ENCODE results near the gene POR. TPM values are rescaled to one million over a fixed set of nuclear protein-coding genes. Genes with fewer than 3 reads are reported as not detected.

POR gene
- polyA plus RNA-seq, 1 of the 3 experiments (the other 2 are of a cell fraction): 68.7 TPM

- Histone ChIP-seq H3K27me3 (ENCODE audit: insufficient read depth) (no peaks in the 10 kb centered on the region), H3K4me2 (no peak overlapping the region), H3K9me2 (no peaks in the 10 kb centered on the region), H3K79me2 (ENCODE audit: insufficient read depth) (0 out of 2 replicates have a peak, but pooled peaks cover 5% of the 10 kb centered on the region), H2AFZ (ENCODE audit: low read depth) (no peak overlapping the region), H4K20me1 (ENCODE audit: insufficient read depth) (no peaks in the 10 kb centered on the region), H3K9ac (no peak overlapping the region), H3K4me3 (ENCODE audit: low read depth in 2 of 2, low read length in 1 of 2) (no peak overlapping the region), H3K9me3 (no peaks in the 10 kb centered on the region), H3K4me1 (ENCODE audit: control insufficient read depth in 1 of 2, insufficient read depth in 2 of 2, low read depth in 1 of 2, low read length in 1 of 2) (peaks cover 6 to 25% of the 10 kb centered on the region in 2 experiments; a peak in 2 of 4 replicates), H3F3A (replicated peaks; ENCODE audit: insufficient read depth) (peaks cover 6% of the 10 kb centered on the region), H3K27ac (ENCODE audit: low read depth in 2 of 2, low read length in 1 of 2) (no peak overlapping the region), H3K36me3 (replicated peaks in 1 of 2; ENCODE audit: control insufficient read depth in 1 of 2, insufficient read depth in 2 of 2, low read length in 1 of 2) (peaks cover 11 to 21% of the 10 kb centered on the region in 2 experiments)
- DNase-seq: no peak
- CTCF ChIA-PET: interaction anchor here (1.9 to 9.4 kb wide), 3 partner anchors 29 to 125 kb away, joined by 8 to 56 read pairs (median 24); no protein-coding TSS in a partner anchor
- POLR2A ChIA-PET: interaction anchor here (2.4 kb wide), 1 partner anchor 56 kb away, joined by 9 read pairs; the partner anchor contains the start of genes MDH2 and STYXL1
- WGBS (ENCODE audit: low lambda C conversion rate): 96% methylated on average over 9 of the region's 9 CpGs
- TF ChIP-seq FOXM1 (IDR thresholded peaks at IDR 0.05; ENCODE audit: low read depth): no peak
- no peak for TF ChIP-seq GABPA (IDR thresholded peaks at IDR 0.05; ENCODE audit: low read depth)
- TF ChIP-seq POLR2AphosphoS5 (IDR thresholded peaks at IDR 0.05; ENCODE audit: low read depth, low read length): no peak
- TF ChIP-seq SMC3 (IDR thresholded peaks at IDR 0.05; ENCODE audit: low read depth, low read length): no peak
- no peak for TF ChIP-seq GATA2 (CRISPR knock-in tag; IDR thresholded peaks at IDR 0.05)
- no peak for TF ChIP-seq TCF12 (IDR thresholded peaks at IDR 0.05)
- no peak for TF ChIP-seq RFX5 (IDR thresholded peaks at IDR 0.05; ENCODE audit: low read length)
These were observed 76.7 kb downstream of the POR start for GRCh38 chr7:75991531-75992082.

- no peak overlapping the region for H3K4me2 ChIP-seq
- H3K36me3 ChIP-seq (replicated peaks in 1 of 2; ENCODE audit: control insufficient read depth in 1 of 2, insufficient read depth in 2 of 2, low read length in 1 of 2): peaks cover 6 to 15% of the 10 kb centered on the region in 2 experiments
- WGBS (ENCODE audit: low lambda C conversion rate): 97% methylated on average over 19 of the region's 20 CpGs
- H3K4me1 ChIP-seq (ENCODE audit: control insufficient read depth in 1 of 2, insufficient read depth in 2 of 2, low read depth in 1 of 2, low read length in 1 of 2): peaks cover 6 to 25% of the 10 kb centered on the region in 2 experiments; a peak in 2 of 4 replicates
- no peaks in the 10 kb centered on the region for H3K9me2 ChIP-seq
- ChIA-PET POLR2A (interaction anchor here (2.4 kb wide), 1 partner anchor 56 kb away, joined by 9 read pairs; the partner anchor contains the start of genes MDH2 and STYXL1), CTCF (interaction anchor here (0.7 to 9.4 kb wide), 3 partner anchors 20 to 126 kb away, joined by 3 to 56 read pairs (median 24); no protein-coding TSS in a partner anchor)
- H3K9me3 ChIP-seq: no peaks in the 10 kb centered on the region
- no peak for TF ChIP-seq RAD21 (IDR thresholded peaks at IDR 0.05; ENCODE audit: low read length)
- TF ChIP-seq NFIC (IDR thresholded peaks at IDR 0.05; ENCODE audit: borderline replicate concordance): no peak
- no peak for TF ChIP-seq ZBTB33 (IDR thresholded peaks at IDR 0.05; ENCODE audit: borderline replicate concordance, low read depth)
- TF ChIP-seq EZH2phosphoT487 (IDR thresholded peaks at IDR 0.05; ENCODE audit: borderline replicate concordance, low read depth): no peak
- TF ChIP-seq GABPA (IDR thresholded peaks at IDR 0.05; ENCODE audit: low read depth): no peak
- TF ChIP-seq YY1 (IDR thresholded peaks at IDR 0.05; ENCODE audit: low read depth): no peak
- TF ChIP-seq SIN3A (IDR thresholded peaks at IDR 0.05; ENCODE audit: borderline replicate concordance, low read depth, low read length): no peak
- no peak for TF ChIP-seq REST (IDR thresholded peaks at IDR 0.05; ENCODE audit: low read depth, low read length)
- H3K27ac ChIP-seq (ENCODE audit: low read depth in 2 of 2, low read length in 1 of 2): no peak overlapping the region; a peak in 1 of 4 replicates
- 0 out of 2 replicates have a peak, but pooled peaks cover 5% of the 10 kb centered on the region for H3K79me2 ChIP-seq (ENCODE audit: insufficient read depth)
- H3K9ac ChIP-seq: no peak overlapping the region
- peaks cover 6% of the 10 kb centered on the region for H3F3A ChIP-seq (replicated peaks; ENCODE audit: insufficient read depth)
- H3K4me3 ChIP-seq (ENCODE audit: low read depth in 2 of 2, low read length in 1 of 2): no peak overlapping the region
- H4K20me1 ChIP-seq (ENCODE audit: insufficient read depth): no peaks in the 10 kb centered on the region
- no peaks in the 10 kb centered on the region for H3K27me3 ChIP-seq (ENCODE audit: insufficient read depth)
- no peak overlapping the region for H2AFZ ChIP-seq (ENCODE audit: low read depth)
- peak; percentile 19 for DNase-seq
These were observed 77.3 kb downstream of the POR start for GRCh38 chr7:75992083-75992755.
